Stomach (tissue), 9 donors: ENCODE results near the gene SMC2. TPM values are rescaled to one million over a fixed set of nuclear protein-coding genes. Genes with fewer than 3 reads are reported as not detected.

Experiments
- DNase-seq, 2 donors: peaks; one replicate each; pipeline versions ENCODE4 v3.0.0 to v3.0.0-alpha.2; 2013 to 2019
- H3K27ac ChIP-seq, 5 donors: fragments of 200-600 bp in 4 of 5; sonication (generic) in 4 of 5; one replicate each; pipeline ENCODE4 v1.5.1; 2013 to 2019; ENCODE audit warnings: mild to moderate bottlenecking in 1 of 5, moderate library complexity in 1 of 5
- H3K27me3 ChIP-seq, 3 donors: fragments of 200-600 bp; sonication (generic); one replicate each; pipeline ENCODE4 v1.5.1; 2017 to 2019; ENCODE audit warnings: mixed run types in 1 of 3
- H3K36me3 ChIP-seq, 4 donors: fragments of 200-600 bp; sonication (generic); 1 replicate in 3 of 4; 2 replicates in 1 of 4; pipeline ENCODE4 v1.5.1; 2016 to 2019
- H3K4me1 ChIP-seq, 4 donors: fragments of 200-600 bp; sonication (generic); one replicate each; pipeline ENCODE4 v1.5.1; 2016 to 2019
- H3K4me3 ChIP-seq, 4 donors: fragments of 200-600 bp; sonication (generic) in 3 of 4; one replicate each; pipeline ENCODE4 v1.5.1; 2016 to 2019; ENCODE audit warnings: mild to moderate bottlenecking in 1 of 4
- H3K9me3 ChIP-seq, 4 donors: fragments of 200-600 bp; sonication (generic); one replicate each; pipeline ENCODE4 v1.5.1; 2016 to 2019
- CTCF ChIP-seq, 7 experiments: fragments of 450-650 bp in 4 of 7; fragments of 200-600 bp in 3 of 7; sonication (generic) in 3 of 7; IDR thresholded peaks; one replicate each; pipeline ENCODE4 v1.5.1; 2016 to 2019; ENCODE audit warnings: antibody characterized with exemption in 7 of 7, control low read depth in 2 of 7, mild to moderate bottlenecking in 1 of 7
- EP300 ChIP-seq: sonication (generic); formaldehyde crosslinking; IDR thresholded peaks from one replicate; pipeline ENCODE4 v1.6.1; 2017; ENCODE audit warnings: antibody characterized with exemption
- POLR2A ChIP-seq, 4 donors: fragments of 450-650 bp; IDR thresholded peaks; one replicate each; pipeline ENCODE4 v1.6.1; 2016; ENCODE audit warnings: antibody characterized with exemption in 4 of 4, control low read depth in 2 of 4, mild to moderate bottlenecking in 1 of 4, moderate library complexity in 1 of 4
- POLR2AphosphoS5 ChIP-seq, 3 donors: sonication (generic); formaldehyde crosslinking; IDR thresholded peaks; one replicate each; pipeline ENCODE4 v1.6.1; 2016; ENCODE audit warnings: antibody characterized with exemption in 3 of 3
- WGBS, 5 donors: extraction: QIAGEN DNeasy Blood & Tissue Kit in 3 of 5; methylation state at CpG; one replicate each; pipeline versions ENCODE4 v1.1.5 to v1.1.7; 2013 to 2018; 5-methylcytosine and 5-hydroxymethylcytosine counted together
- intact Hi-C: fragments of 100-400 bp; cut with DNase I; formaldehyde crosslinking; loops from one replicate; pipeline ENCODE4 v1.15.1; 2023; ENCODE audit warnings: low total_unique reads
- polyA plus RNA-seq, 3 donors: library from polyadenylated mRNA; stranded (reverse); fragments of 200-250 nt; gene quantifications; one replicate each; pipeline ENCODE4 v1.2.3, GENCODE V29; 2013
- total RNA-seq, 5 donors: library from RNA; depleted of rRNA; stranded (reverse); fragments of >200 nt; gene quantifications; one replicate each; pipeline versions ENCODE4 v1.1.0 to v1.2.3, GENCODE V29; 2014 to 2016
- donor health status: healthy with polysubstance abuse.
- donor health status: Bipolar disorder and iron deficiency.
- donor health status: healthy.

Gene SMC2
- total and polyA plus RNA-seq, 8 donors = 1.4 to 16.0 (median 3.4) TPM

- TF ChIP-seq CTCF (IDR thresholded peaks at IDR 0.05) = no peak
- no peak for TF ChIP-seq EP300
- TF ChIP-seq POLR2A (IDR thresholded peaks at IDR 0.05) = no peak
- no peak for TF ChIP-seq POLR2AphosphoS5 (IDR thresholded peaks at IDR 0.05)
- intact Hi-C loops = no loop called here
- WGBS, 5 donors = 52 to 70% (median 65%) methylated on average over 4 of the region's 4 CpGs
- peak overlapping the region in 1 of 4 donors; percentile 16 for H3K4me3 ChIP-seq
- H3K27me3 ChIP-seq = no peaks in the 10 kb centered on the region
- peak overlapping the region in 4 of 5 donors; percentile 39 to 92 (median 68) for H3K27ac ChIP-seq
- DNase-seq = peak in 1 of 2 donors; percentile 59
- no peaks in the 10 kb centered on the region for H3K36me3 ChIP-seq
- H3K4me1 ChIP-seq = peaks cover 14 to 32% (median 26%) of the 10 kb centered on the region in 4 donors
- H3K9me3 ChIP-seq = no peaks in the 10 kb centered on the region
Observed at GRCh38 chr9:104091708-104092107, 2.4 kb upstream of the SMC2 start.

GRCh38 chr9:104092192-104092591 lies 1.9 kb upstream of the SMC2 start:
- H3K4me3 ChIP-seq = no peak overlapping the region
- peak overlapping the region in 3 of 5 donors; percentile 87 to 96 (median 92) for H3K27ac ChIP-seq
- H3K36me3 ChIP-seq = no peaks in the 10 kb centered on the region
- TF ChIP-seq POLR2A (IDR thresholded peaks at IDR 0.05) (no peak), POLR2AphosphoS5 (IDR thresholded peaks at IDR 0.05) (no peak), CTCF (IDR thresholded peaks at IDR 0.05) (no peak), EP300 (no peak)
- no peaks in the 10 kb centered on the region for H3K9me3 ChIP-seq
- DNase-seq = no peak
- peaks cover 14 to 32% (median 26%) of the 10 kb centered on the region in 4 donors for H3K4me1 ChIP-seq
- WGBS, 5 donors = 44 to 64% (median 47%) methylated on average over 2 of the region's 2 CpGs
- no peaks in the 10 kb centered on the region for H3K27me3 ChIP-seq
- intact Hi-C loops = no loop called here

- intact Hi-C loops = no loop called here
- 20 to 28% (median 22%) methylated on average over 11 to 12 of the region's 12 CpGs for WGBS, 5 donors
- Histone ChIP-seq H3K4me3 (peak overlapping the region; percentile 68 to 95 (median 82)), H3K27ac (peak overlapping the region; percentile 87 to 96 (median 92)), H3K4me1 (peaks cover 14 to 32% (median 26%) of the 10 kb centered on the region in 4 donors), H3K9me3 (no peaks in the 10 kb centered on the region), H3K36me3 (no peaks in the 10 kb centered on the region), H3K27me3 (no peaks in the 10 kb centered on the region)
- TF ChIP-seq EP300 = no peak
- TF ChIP-seq CTCF (IDR thresholded peaks at IDR 0.05) = no peak
- no peak for TF ChIP-seq POLR2AphosphoS5 (IDR thresholded peaks at IDR 0.05)
- TF ChIP-seq POLR2A (IDR thresholded peaks at IDR 0.05) = no peak
- DNase-seq = peak in 1 of 2 donors; percentile 46
Observed at GRCh38 chr9:104092875-104093600, 1.1 kb upstream of the SMC2 start.

- Histone ChIP-seq H3K4me1 (peaks cover 14 to 32% (median 26%) of the 10 kb centered on the region in 4 donors), H3K4me3 (peak overlapping the region; percentile 68 to 95 (median 82)), H3K27me3 (no peaks in the 10 kb centered on the region), H3K27ac (peak overlapping the region in 4 of 5 donors; percentile 87 to 96 (median 94)), H3K9me3 (no peaks in the 10 kb centered on the region), H3K36me3 (no peaks in the 10 kb centered on the region)
- intact Hi-C loops = no loop called here
- TF ChIP-seq CTCF (IDR thresholded peaks at IDR 0.05) (no peak), EP300 (no peak), POLR2AphosphoS5 (IDR thresholded peaks at IDR 0.05) (no peak), POLR2A (IDR thresholded peaks at IDR 0.05) (no peak)
- 0 to 1% (median 0%) methylated on average over 15 to 18 of the region's 18 CpGs for whole genome bisulfite sequencing, 5 donors
- no peak for DNase-seq
Observed at GRCh38 chr9:104094534-104095015, 466 bp downstream of the SMC2 start.
